OCI-LY7 (cell line): Measurements from ENCODE around the gene ANKFN1. TPM values are rescaled to one million over a fixed set of nuclear protein-coding genes. Genes with fewer than 3 reads are reported as not detected.

Source experiments
- BruUV-seq: library from RNA; stranded (reverse); fragments of 400-500 nt; replicated peaks from 2 replicates; lab custom pipeline; 2021; lab: Mats Ljungman, UMichigan
- CTCF ChIA-PET: fragments of 300-600 bp; sonication (Branson Sonifier 250); formaldehyde crosslinking; loops from one replicate; lab custom pipeline; 2022; ENCODE audit warnings: antibody characterized with exemption; ENCODE audit not compliant: unreplicated experiment; lab: Charles Lee
- POLR2A ChIA-PET: fragments of 300-600 bp; sonication (Branson Sonifier 250); formaldehyde crosslinking; loops from one replicate; lab custom pipeline; 2022; ENCODE audit warnings: antibody characterized with exemption; lab: Charles Lee
- DNase-seq: peaks from one replicate; pipeline ENCODE4 v3.0.0-alpha.2; 2015; ENCODE audit warnings: low spot score
- H2AFZ ChIP-seq: fragments of 200-600 bp; sonication (generic), shearing (Covaris generic); 2 replicates; pipeline ENCODE4 v1.6.1; 2014; ENCODE audit warnings: mild to moderate bottlenecking, antibody characterized with exemption, low read length, moderate library complexity
- H3K27ac ChIP-seq: fragments of 200-600 bp; sonication (generic); 2 replicates; pipeline ENCODE4 v1.5.1; 2014; ENCODE audit warnings: mixed run types, low read depth, mild to moderate bottlenecking, moderate library complexity, low read length, inconsistent platforms; ENCODE audit not compliant: poor library complexity, severe bottlenecking
- H3K36me3 ChIP-seq: fragments of 200-600 bp; sonication (generic); 2 replicates; pipeline ENCODE4 v1.6.1; 2014; ENCODE audit warnings: mild to moderate bottlenecking, antibody characterized with exemption, low read length, moderate library complexity, mixed read lengths; ENCODE audit not compliant: insufficient read depth
- H3K4me1 ChIP-seq: fragments of 200-600 bp; sonication (generic); 2 replicates; pipeline ENCODE4 v1.5.1; 2014; ENCODE audit warnings: mild to moderate bottlenecking, low read length; ENCODE audit not compliant: insufficient read depth, poor library complexity, severe bottlenecking
- H3K4me2 ChIP-seq: fragments of 200-600 bp; sonication (generic); 2 replicates; pipeline ENCODE4 v1.6.1; 2014; ENCODE audit warnings: mild to moderate bottlenecking, low read length
- H3K4me3 ChIP-seq: fragments of 200-600 bp; sonication (generic); 2 replicates; pipeline ENCODE4 v1.5.1; 2014; ENCODE audit warnings: mild to moderate bottlenecking, low read depth, low read length; ENCODE audit not compliant: poor library complexity, severe bottlenecking
- H3K79me2 ChIP-seq: fragments of 200-600 bp; sonication (generic); 2 replicates; pipeline ENCODE4 v1.6.1; 2016; ENCODE audit warnings: low read depth, mild to moderate bottlenecking, low read length, moderate library complexity, mixed read lengths; ENCODE audit not compliant: insufficient read depth
- H3K9me2 ChIP-seq: fragments of 200-600 bp; sonication (generic); 2 replicates; pipeline ENCODE4 v1.6.1; 2016; ENCODE audit warnings: mild to moderate bottlenecking, low read length, mixed read lengths; ENCODE audit not compliant: insufficient read depth
- H3K9me3 ChIP-seq: fragments of 200-600 bp; sonication (generic); 2 replicates; pipeline ENCODE4 v1.6.1; 2014; ENCODE audit warnings: mild to moderate bottlenecking, mixed run types, low read length, mixed read lengths
- H4K20me1 ChIP-seq: fragments of 200-600 bp; sonication (generic); 2 replicates; pipeline ENCODE4 v1.6.1; 2014; ENCODE audit warnings: mild to moderate bottlenecking, antibody characterized with exemption, low read length, moderate library complexity, mixed read lengths; ENCODE audit not compliant: insufficient read depth
- EZH2phosphoT487 ChIP-seq: fragments of 200-600 bp; sonication (generic); IDR thresholded peaks from 2 replicates; pipeline ENCODE4 v1.6.1; 2018; ENCODE audit warnings: low read depth, borderline replicate concordance, mild to moderate bottlenecking, mixed run types, antibody characterized with exemption, low read length, moderate library complexity, mixed read lengths
- intact Hi-C: fragments of 100-400 bp; cut with micrococcal nuclease; formaldehyde crosslinking; loops from one replicate; pipeline ENCODE4 v1.10.0; 2022; ENCODE audit not compliant: unreplicated experiment
- total RNA-seq, 2 experiments: library from RNA; depleted of rRNA in 1 of 2; stranded (reverse); fragments of >200 nt in 1 of 2; shearing (Covaris generic) in 1 of 2; gene quantifications; 2 replicates each; pipeline ENCODE4 v1.2.3, GENCODE V29; 2014 to 2022
- TF ChIP-seq, protein P1 (sequence below): fragments of 200-600 bp; sonication (generic); conservative IDR thresholded peaks from 2 replicates; pipeline ENCODE4 v1.5.1; 2014; ENCODE audit warnings: mild to moderate bottlenecking, antibody characterized with exemption, low read length, moderate library complexity, mixed read lengths

ANKFN1 gene
- total RNA-seq, 2 experiments from 2014 or later = 0.67 TPM; not detected in 1

DNA sequence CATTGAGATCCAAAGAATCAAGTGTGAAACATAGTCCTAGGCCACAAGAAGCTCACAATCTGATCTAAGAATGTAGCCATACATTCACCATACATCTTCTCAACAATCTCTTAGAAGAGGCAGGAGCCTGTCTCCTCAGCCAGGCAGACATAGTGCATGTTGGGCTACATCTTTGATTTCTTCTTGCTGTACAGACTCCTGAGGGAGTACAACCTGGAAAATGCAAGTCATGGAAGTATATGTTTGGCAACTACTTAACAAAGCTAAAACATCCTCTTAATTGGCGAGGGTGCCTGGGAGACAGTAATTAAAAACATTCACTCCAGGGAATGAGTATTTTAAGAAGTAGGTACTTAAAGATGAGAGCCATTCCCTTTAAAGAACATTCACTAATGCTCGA lies 361.0 kb downstream of the ANKFN1 start:
- Histone ChIP-seq H3K79me2 (no peaks in the 10 kb centered on the region), H2AFZ (no peak overlapping the region), H4K20me1 (no peaks in the 10 kb centered on the region), H3K9me3 (no peaks in the 10 kb centered on the region), H3K36me3 (no peaks in the 10 kb centered on the region), H3K27ac (no peak overlapping the region), H3K9me2 (no peaks in the 10 kb centered on the region), H3K4me1 (no peaks in the 10 kb centered on the region), H3K4me2 (no peak overlapping the region), H3K4me3 (no peak overlapping the region)
- BruUV-seq = no TSS peak
- POLR2A ChIA-PET = no interaction called here
- no peak for TF ChIP-seq EZH2phosphoT487
- TF ChIP-seq, protein P1, sequence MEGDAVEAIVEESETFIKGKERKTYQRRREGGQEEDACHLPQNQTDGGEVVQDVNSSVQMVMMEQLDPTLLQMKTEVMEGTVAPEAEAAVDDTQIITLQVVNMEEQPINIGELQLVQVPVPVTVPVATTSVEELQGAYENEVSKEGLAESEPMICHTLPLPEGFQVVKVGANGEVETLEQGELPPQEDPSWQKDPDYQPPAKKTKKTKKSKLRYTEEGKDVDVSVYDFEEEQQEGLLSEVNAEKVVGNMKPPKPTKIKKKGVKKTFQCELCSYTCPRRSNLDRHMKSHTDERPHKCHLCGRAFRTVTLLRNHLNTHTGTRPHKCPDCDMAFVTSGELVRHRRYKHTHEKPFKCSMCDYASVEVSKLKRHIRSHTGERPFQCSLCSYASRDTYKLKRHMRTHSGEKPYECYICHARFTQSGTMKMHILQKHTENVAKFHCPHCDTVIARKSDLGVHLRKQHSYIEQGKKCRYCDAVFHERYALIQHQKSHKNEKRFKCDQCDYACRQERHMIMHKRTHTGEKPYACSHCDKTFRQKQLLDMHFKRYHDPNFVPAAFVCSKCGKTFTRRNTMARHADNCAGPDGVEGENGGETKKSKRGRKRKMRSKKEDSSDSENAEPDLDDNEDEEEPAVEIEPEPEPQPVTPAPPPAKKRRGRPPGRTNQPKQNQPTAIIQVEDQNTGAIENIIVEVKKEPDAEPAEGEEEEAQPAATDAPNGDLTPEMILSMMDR = no peak
- no peak for DNase-seq
- CTCF ChIA-PET = no interaction called here
- intact Hi-C loops = no loop called here

DNA sequence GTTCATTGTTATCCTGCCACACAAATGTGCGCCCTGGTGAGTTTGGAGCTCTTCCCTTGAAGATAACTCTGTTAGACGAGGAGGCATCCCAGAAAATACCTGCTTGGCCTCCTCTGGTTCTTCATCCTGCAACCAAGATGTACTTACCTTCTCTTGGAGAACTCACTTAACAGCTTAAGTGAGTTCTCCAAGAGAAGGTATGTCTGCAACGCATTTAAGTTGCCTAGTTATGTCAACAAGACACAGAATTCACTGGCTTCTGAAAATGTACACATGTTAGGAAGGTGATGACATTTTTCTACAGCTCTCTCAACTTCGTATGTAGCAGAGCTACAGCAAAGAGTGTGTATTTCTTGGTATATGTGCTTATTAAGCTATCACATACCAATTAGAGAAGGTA lies 361.6 kb downstream of the ANKFN1 start:
- Histone ChIP-seq H2AFZ (no peak overlapping the region), H3K9me2 (no peaks in the 10 kb centered on the region), H3K36me3 (no peaks in the 10 kb centered on the region), H3K4me1 (no peaks in the 10 kb centered on the region), H4K20me1 (no peaks in the 10 kb centered on the region), H3K4me2 (no peak overlapping the region), H3K9me3 (no peaks in the 10 kb centered on the region), H3K27ac (no peak overlapping the region), H3K79me2 (no peaks in the 10 kb centered on the region), H3K4me3 (no peak overlapping the region)
- intact Hi-C loops = no loop called here
- no TSS peak for BruUV-seq
- CTCF ChIA-PET = no interaction called here
- no peak for DNase-seq
- TF ChIP-seq, protein P1 = no peak
- no peak for TF ChIP-seq EZH2phosphoT487
- POLR2A ChIA-PET = no interaction called here

DNA sequence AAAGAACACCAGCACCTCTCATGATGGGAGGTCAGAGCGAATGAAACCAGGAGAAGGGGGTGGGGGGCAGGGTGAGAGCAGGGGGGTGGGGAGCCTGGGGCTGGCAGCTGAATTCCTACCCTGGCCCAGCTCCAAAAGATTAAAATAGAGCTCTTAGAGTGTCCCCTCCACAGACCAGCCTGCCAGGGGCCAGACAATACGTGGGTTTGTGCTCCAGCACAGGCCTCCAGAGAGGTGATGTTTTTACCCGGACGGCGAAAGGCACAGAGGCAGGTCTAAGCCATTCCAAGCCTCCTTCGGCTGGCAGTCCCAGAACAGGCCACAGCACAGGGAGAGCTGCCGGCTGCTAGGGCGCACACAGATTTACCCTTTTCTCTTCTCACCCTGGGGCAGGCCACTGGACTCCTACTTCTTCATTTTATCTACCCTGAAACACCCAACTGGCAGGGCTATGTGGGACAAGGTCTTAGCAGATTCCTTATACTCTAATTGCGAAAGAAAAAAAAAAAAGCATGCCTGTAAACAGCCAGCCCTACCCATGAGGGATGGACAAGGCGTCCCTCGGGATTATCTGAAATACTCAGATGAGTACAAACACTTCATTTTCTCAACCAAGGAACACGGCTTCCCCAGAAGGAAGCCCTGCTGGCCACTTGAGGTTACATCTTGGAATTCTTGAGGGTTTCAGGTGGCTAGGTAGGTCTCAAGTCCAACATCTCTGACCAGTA lies 368.3 kb downstream of the ANKFN1 start:
- BruUV-seq = no TSS peak
- POLR2A ChIA-PET = no interaction called here
- CTCF ChIA-PET = no interaction called here

More for the DNA sequence above, 368.3 kb downstream of the ANKFN1 start:
- no peak for TF ChIP-seq EZH2phosphoT487
- TF ChIP-seq, protein P1 = no peak
- intact Hi-C loops = no loop called here
- DNase-seq = no peak
- Histone ChIP-seq H3K4me2 (no peak overlapping the region), H3K27ac (no peak overlapping the region), H3K4me3 (no peak overlapping the region), H4K20me1 (no peaks in the 10 kb centered on the region), H3K4me1 (no peaks in the 10 kb centered on the region), H3K9me3 (no peaks in the 10 kb centered on the region), H3K79me2 (no peaks in the 10 kb centered on the region), H2AFZ (no peak overlapping the region), H3K9me2 (no peaks in the 10 kb centered on the region), H3K36me3 (no peaks in the 10 kb centered on the region)
